DMS114 treated with DMSO at 0.1 percent for 48 hours (cell line): Measurements from ENCODE around the gene NAP1L5.

ENCODE experiments used
- DNase-seq: peaks from one replicate; lab custom pipeline; 2025; ENCODE audit not compliant: unreplicated experiment; lab: John Stamatoyannopoulos, UW

NAP1L5 gene

DNA sequence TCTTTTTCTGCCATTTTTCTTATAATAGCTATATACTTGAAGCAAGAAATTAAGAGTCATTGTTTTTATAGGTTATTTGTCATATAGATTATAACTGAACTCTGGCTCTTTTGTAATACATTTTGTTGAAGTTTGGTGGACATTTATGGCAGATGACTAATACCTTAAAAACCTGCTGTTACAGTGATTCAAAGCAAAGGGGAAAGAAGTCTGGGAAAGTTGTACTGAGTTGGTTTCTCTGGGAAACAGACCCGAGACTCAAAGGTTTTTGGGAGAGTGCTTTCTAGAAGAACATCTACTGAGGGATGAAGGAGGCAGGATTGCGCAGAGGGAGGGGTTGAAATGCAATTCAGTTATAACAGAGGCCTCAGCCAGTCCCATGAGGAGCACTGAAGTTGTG, 35.9 kb downstream of the NAP1L5 start:
- DNase-seq, result no peak

DNA sequence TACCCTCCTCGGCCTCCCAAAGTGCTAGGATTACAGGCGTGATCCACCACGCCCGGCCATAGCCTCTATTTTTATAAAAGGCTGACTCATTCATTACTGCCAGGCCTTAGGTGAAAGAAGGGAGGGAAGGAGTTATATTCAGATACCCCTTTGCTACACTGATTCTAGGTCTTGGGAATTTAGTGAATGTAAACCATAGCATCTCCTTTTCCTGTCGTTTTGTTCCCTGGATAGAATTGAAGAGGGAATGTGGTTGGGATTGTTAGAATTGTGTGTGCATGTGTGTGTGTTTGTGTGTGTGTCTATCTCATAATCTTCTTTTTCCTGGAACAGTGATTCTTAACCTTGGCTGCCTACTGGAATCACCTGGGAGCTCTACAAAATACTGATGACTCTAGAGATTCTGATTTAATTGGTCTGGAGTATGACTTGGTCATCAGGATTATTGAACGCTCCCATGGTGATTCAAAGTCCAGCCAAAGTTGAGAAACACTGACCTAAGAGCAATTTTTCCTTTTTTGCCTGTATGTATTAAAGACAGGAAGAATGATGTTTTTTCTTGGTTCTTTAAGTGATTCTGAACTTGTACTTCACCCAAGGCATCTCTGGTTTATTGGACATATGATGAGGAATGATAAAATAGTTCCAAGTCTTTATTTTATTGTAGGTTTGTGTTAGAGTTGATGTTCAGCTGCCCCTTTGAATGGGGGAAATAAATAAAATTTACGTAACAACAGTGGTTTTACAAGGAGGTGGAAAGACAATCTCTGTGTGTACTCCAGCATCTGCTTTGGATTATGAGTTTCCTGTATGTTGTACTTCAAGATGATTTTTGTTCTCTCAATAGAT, 37.0 kb downstream of the NAP1L5 start:
- DNase-seq, result no peak

DNA sequence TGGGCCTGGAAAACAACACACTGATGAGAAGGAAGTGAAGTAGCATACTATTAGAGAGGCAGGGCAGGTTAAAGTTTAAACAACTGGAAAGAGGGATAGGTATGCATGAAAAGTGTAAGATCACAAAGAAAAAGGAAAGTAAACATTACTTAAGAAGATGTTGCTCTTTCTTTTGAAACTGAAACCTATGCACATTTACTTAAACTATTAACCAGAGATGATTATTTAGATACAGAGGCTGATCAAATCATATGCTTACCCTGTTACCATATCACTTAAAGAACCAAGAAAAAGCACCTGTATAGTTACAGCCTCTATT, 37.8 kb downstream of the NAP1L5 start:
- no peak for DNase-seq

DNA sequence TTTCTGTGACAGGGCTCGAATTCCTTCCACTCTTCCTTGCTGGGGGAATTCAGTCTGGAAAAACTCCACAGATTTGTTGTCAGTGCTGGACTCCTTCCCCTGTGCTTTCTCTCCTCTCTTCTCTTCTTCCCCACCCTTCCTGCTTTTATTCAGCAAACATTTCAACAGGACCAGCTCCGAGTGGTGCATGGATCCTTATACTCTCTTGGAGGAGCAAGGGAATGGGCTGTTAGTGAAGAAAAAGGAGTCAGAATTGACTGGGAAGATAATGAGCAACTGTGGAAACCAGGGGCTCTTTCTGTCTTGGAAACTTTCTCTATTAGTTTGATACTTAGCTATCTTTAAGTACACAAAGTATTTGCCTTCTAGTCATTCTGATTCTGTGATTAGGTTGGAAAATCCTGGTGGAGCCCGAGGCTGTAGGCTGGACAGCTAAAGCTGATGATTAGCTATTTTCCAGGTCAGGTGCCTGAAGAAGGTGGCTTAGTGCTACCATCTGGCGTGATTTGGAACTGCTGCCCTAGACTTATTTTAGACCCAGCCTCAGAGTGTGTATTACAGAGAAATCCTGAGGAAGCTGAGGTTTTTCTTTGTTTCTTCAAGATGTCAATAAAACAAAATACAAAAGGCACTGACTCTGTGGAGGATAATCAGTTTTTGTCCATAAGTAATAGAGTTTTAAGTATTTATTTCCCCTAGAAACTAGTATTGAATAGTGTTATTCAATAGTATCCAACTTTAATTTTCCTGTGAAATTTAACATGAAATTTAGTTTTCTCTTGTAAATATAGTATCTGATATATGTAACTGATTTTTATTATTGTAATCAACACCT, 38.4 kb downstream of the NAP1L5 start:
- DNase-seq, result peak; percentile 10

DNA sequence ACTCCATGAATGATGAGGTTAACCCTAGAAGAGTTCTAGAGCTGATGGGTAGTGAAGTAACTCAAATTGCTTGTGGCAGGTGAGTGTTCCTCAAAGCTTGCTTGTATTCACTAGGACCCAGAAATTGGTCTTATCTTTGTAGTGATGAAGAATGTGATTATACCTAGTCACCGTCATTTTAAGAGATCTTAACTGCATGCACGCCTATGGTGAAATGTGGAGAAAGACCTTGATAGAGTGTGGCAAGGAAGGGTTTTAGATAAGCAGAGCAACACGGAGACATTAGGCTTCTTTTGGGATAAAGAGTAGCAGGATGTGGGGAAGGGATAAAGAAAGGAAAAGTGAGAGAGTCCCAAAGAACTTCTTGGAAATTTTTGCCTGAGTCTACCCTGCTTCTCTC, 42.4 kb downstream of the NAP1L5 start:
- no peak for DNase-seq

DNA sequence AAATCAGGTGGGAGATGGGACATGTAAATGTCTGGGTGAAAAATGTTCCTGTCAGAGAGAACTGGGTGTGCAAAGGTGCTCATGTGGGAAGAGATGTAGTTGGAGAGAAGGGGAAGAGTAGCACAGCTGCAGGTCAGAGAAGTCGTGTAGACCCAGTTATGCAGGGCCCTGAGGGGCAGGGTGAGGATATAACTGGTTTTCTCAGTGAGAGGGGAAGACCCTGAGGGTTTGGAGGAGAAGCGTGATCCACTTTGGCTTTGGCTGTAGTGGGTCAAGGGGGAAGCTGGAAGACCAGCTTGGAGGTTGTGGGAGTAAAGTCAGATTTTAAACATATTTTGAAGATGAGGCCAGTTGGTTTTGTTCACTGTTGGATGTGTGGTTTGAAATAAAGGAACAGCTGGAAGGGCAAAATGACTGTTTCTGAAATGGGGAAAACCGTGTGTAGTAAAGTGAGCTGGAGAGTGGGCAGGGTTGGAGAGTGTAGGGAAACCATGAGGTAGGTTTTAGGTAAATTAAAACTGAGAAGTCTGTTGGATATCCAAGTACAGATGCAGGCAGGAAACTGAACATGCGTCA, 44.2 kb downstream of the NAP1L5 start:
- no peak for DNase-seq

DNA sequence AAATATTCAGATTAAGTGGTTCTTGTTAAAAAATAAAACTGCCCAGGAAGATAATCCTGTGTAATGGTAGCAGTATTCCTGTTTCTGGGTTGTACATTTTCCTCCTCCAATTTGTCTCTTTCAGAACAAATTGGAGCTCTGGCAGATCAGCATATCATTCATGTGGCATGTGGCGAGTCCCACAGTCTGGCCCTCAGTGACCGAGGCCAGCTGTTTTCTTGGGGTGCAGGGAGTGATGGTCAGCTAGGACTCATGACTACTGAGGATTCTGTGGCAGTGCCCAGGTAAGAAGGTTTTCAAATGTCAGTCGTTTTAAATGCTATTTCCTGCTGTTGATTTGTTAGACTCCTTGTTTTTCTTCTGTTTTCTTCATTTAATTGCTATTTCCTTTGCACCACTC, 47.9 kb downstream of the NAP1L5 start:
- DNase-seq, result no peak

DNA sequence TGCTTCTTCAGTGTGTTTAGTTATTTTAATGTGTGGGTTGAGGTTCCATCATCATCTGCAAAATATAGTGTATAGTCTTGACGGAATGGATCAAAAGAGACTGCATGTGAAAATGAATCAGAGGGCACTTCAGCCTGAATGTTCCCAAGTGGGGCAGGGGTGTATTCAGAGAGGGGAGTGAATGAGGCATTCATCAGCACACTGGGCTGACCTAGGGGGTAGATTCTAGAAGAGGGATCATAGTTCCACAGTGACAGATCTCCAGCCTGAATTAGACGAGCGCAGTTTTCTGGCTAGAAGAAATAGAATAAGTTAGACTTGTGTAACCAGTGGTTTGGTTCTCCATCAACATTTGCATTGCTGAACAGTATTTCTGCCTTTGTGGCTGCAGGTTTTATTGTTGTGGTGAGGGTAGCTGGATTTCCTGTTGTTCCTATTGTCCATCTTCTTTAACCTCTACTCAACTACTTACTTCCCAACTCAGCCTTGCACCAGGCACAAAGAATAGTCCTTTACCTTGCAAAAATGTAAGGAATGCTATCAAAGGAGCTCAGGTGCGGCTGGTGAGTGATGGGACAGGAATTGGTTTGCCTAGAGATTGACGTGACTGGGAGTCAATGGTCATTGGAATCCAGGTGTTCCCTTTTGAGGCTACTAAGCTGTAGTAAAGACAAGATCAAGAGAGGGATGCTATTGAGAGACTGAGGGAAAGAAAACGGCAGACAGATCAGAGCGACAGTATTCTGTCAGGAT, 50.9 kb downstream of the NAP1L5 start:
- DNase-seq, result no peak

DNA sequence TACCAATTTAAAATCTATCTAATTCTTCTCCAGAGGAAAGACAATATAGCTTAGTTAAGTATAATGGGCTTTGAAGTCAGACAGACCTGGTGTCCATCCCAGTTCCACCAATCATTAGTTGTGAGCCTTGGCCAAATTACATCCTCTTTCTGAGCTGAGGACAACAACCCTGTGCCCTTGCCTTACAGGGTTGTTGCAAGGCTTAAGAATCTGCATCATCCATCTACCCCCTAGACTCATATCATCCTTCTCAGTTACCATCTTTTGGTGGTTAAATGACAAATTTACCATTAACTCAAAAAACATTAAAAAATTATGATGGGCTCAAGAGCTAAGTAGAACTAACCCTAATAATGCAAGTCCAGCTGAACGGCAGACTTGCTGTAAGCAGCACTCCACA, 51.6 kb downstream of the NAP1L5 start:
- no peak for DNase-seq
